ENCODE results near the gene SLC12A3.

SLC12A3 gene

DNA sequence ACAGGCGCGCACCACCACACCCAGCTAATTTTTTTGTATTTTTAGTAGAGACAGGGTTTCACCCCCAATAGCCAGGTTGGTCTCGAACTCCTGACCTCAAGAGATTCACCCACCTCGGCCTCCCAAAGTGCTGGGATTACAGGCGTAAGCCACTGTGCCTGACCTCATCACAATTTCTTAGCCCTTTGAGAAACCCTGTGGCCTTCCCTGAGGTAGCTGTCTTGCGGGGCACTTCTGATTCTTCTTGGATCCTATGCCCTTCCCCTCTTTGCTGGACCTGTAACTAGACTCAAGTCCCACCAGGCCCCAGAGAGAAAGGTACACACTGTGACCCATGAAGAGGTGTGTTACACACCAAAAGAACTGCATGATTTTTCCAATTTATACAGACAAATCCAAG lies 83.2 kb downstream of the SLC12A3 start:
- Histone ChIP-seq H3K9me2 (replicated peaks; ENCODE audit: insufficient read depth, low read length) (no peaks in the 10 kb centered on the region), H3K27me3 (ENCODE audit: low read length) (no peaks in the 10 kb centered on the region), H2AFZ (ENCODE audit: low read depth, low read length, severe bottlenecking) (no peak overlapping the region), H3K9me3 (ENCODE audit: insufficient read depth, low read length) (no peaks in the 10 kb centered on the region), H3K79me2 (ENCODE audit: insufficient read depth, low read length) (no peaks in the 10 kb centered on the region), H3K9ac (ENCODE audit: low read length) (no peak overlapping the region), H3F3A (ENCODE audit: insufficient read depth) (peaks cover 54% of the 10 kb centered on the region), H3K4me2 (ENCODE audit: low read depth, low read length, poor library complexity, severe bottlenecking) (no peak overlapping the region), H3K27ac (ENCODE audit: low read depth, low read length) (no peak overlapping the region), H3K36me3 (ENCODE audit: low read length) (peaks cover 15% of the 10 kb centered on the region), H3K4me3 (ENCODE audit: insufficient read depth, low read length, poor library complexity, severe bottlenecking) (no peak overlapping the region), H4K20me1 (ENCODE audit: low read depth, low read length) (no peaks in the 10 kb centered on the region)
- TF ChIP-seq EZH2phosphoT487 (conservative IDR thresholded peaks at IDR 0.05; ENCODE audit: low read length): no peak
- TF ChIP-seq, protein P1, sequence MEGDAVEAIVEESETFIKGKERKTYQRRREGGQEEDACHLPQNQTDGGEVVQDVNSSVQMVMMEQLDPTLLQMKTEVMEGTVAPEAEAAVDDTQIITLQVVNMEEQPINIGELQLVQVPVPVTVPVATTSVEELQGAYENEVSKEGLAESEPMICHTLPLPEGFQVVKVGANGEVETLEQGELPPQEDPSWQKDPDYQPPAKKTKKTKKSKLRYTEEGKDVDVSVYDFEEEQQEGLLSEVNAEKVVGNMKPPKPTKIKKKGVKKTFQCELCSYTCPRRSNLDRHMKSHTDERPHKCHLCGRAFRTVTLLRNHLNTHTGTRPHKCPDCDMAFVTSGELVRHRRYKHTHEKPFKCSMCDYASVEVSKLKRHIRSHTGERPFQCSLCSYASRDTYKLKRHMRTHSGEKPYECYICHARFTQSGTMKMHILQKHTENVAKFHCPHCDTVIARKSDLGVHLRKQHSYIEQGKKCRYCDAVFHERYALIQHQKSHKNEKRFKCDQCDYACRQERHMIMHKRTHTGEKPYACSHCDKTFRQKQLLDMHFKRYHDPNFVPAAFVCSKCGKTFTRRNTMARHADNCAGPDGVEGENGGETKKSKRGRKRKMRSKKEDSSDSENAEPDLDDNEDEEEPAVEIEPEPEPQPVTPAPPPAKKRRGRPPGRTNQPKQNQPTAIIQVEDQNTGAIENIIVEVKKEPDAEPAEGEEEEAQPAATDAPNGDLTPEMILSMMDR (IDR thresholded peaks at IDR 0.05; ENCODE audit: insufficient read depth, low read length, poor library complexity, severe bottlenecking): no peak

DNA sequence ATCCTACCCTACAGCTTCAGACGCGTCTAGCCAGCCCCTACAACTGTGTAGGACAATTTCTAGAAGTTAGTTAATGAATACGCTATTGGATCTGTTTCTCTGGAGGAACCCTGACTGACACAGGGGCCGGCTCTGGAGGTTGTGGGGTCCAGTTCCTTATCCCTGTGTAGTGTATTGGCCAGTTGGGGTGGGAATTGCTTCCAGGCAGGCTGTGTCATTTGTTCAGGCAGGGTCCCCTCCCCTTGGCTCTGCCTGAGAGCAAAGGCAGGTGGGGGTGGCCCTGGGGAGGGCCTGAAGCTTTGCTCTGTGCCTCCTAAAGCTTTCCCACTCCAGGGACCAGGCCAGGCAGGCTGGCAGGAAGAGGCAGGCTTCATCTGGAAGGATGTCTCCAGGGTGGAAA lies 85.0 kb downstream of the SLC12A3 start:
- Histone ChIP-seq H2AFZ (ENCODE audit: low read depth, low read length, severe bottlenecking) (no peak overlapping the region), H3K9me2 (replicated peaks; ENCODE audit: insufficient read depth, low read length) (no peaks in the 10 kb centered on the region), H3K4me2 (ENCODE audit: low read depth, low read length, poor library complexity, severe bottlenecking) (no peak overlapping the region), H3F3A (ENCODE audit: insufficient read depth) (peaks cover 37% of the 10 kb centered on the region), H3K79me2 (ENCODE audit: insufficient read depth, low read length) (no peaks in the 10 kb centered on the region), H3K9me3 (ENCODE audit: insufficient read depth, low read length) (no peaks in the 10 kb centered on the region), H4K20me1 (ENCODE audit: low read depth, low read length) (no peaks in the 10 kb centered on the region), H3K27me3 (ENCODE audit: low read length) (no peaks in the 10 kb centered on the region), H3K36me3 (ENCODE audit: low read length) (no peaks in the 10 kb centered on the region), H3K27ac (ENCODE audit: low read depth, low read length) (0 out of 2 replicates have a peak overlapping the region, but pooled peaks have one; percentile 20), H3K4me3 (ENCODE audit: insufficient read depth, low read length, poor library complexity, severe bottlenecking) (no peak overlapping the region), H3K9ac (ENCODE audit: low read length) (no peak overlapping the region)
- TF ChIP-seq EZH2phosphoT487 (conservative IDR thresholded peaks at IDR 0.05; ENCODE audit: low read length): no peak
- TF ChIP-seq, protein P1 (IDR thresholded peaks at IDR 0.05; ENCODE audit: insufficient read depth, low read length, poor library complexity, severe bottlenecking): no peak

DNA sequence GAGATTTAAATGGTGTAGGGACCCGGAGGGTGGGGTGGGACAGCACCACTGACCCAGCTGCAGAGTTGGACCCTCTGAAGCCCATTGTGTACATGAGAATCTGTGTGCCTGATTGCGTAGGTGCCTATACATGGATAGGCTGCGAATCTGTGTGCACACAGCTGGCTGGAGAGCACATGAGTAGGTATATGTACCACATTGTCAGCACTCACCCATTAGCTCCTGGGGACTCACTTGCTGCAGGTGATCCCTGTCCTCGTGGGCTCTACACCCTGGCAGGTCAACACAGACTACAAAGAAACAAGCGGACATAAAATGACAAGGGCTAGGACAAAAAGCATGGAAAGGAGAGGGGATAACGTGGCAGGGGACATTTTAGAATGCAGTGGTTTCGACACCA lies 85.4 kb downstream of the SLC12A3 start:
- H2AFZ ChIP-seq (ENCODE audit: low read depth, low read length, severe bottlenecking): peak overlapping the region; percentile 1
- H3K36me3 ChIP-seq (ENCODE audit: low read length): no peaks in the 10 kb centered on the region
- no peaks in the 10 kb centered on the region for H3K9me2 ChIP-seq (replicated peaks; ENCODE audit: insufficient read depth, low read length)
- H3K79me2 ChIP-seq (ENCODE audit: insufficient read depth, low read length): no peaks in the 10 kb centered on the region
- H3K4me2 ChIP-seq (ENCODE audit: low read depth, low read length, poor library complexity, severe bottlenecking): peak overlapping the region; percentile 23
- peak overlapping the region; percentile 24; the same call in 1 of the 2 replicates for H3K9ac ChIP-seq (ENCODE audit: low read length)
- no peaks in the 10 kb centered on the region for H3K27me3 ChIP-seq (ENCODE audit: low read length)
- no peak overlapping the region for H3K4me3 ChIP-seq (ENCODE audit: insufficient read depth, low read length, poor library complexity, severe bottlenecking)
- 0 out of 2 replicates have a peak overlapping the region, but pooled peaks have one; percentile 20 for H3K27ac ChIP-seq (ENCODE audit: low read depth, low read length)
- no peaks in the 10 kb centered on the region for H4K20me1 ChIP-seq (ENCODE audit: low read depth, low read length)
- H3K9me3 ChIP-seq (ENCODE audit: insufficient read depth, low read length): no peaks in the 10 kb centered on the region
- TF ChIP-seq EZH2phosphoT487 (conservative IDR thresholded peaks at IDR 0.05; ENCODE audit: low read length): no peak
- TF ChIP-seq, protein P1 (IDR thresholded peaks at IDR 0.05; ENCODE audit: insufficient read depth, low read length, poor library complexity, severe bottlenecking): no peak
- H3F3A ChIP-seq (ENCODE audit: insufficient read depth): peaks cover 35% of the 10 kb centered on the region

All from SU-DHL-6 (cell line).